Germinal center (tissue), 1 donor: ENCODE results near the gene IRF6.

Experiments used
- DNase-seq: peaks from one replicate; pipeline ENCODE4 v3.0.0; 2012; ENCODE audit warnings: mixed read lengths, low spot score

IRF6 gene

DNA sequence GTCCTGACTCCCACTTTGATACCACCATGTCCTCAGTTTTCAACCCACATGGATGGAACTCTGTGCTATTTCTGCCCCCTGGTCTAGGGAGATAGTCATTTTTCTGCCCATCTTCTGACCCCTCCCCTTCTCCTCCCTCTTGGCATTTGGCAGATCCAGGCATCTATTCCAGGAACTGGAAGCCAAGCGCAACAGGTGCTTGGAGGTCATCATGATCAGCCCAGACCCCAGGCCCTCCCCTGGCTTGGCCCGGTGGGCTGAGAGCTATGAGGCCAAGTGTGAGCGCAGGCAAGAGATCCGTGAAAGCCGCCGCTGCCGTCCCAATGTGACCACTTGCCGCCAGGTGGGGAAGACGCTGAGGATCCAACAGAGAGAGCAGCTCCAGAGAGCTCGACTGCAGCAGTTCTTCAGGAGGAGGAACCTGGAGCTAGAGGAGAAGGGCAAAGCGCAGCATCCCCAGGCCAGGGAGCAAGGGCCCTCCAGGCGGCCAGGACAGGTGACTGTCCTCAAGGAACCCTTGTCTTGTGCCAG is 46.0 kb downstream of the IRF6 start:
- no peak for DNase-seq

DNA sequence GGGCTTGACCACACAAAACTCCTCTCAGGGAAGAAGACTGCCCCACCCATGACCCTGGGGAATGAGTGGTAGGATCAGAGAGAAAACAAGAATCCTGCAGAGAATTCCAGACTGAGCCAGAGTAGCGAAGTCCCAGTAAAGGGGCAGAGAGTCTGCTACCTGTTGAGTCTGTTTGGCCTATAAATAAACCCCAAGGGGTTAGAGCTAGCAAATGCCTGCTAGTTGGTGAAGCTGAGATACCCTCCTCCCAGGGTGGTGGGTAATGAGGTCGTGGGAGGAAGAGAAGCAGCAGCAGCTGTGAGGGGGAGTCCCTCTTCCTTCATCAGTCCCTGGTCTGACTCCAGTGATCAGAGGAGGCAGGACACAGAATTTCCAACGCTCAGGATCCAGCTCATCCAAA is 47.5 kb downstream of the IRF6 start:
- DNase-seq, result no peak

DNA sequence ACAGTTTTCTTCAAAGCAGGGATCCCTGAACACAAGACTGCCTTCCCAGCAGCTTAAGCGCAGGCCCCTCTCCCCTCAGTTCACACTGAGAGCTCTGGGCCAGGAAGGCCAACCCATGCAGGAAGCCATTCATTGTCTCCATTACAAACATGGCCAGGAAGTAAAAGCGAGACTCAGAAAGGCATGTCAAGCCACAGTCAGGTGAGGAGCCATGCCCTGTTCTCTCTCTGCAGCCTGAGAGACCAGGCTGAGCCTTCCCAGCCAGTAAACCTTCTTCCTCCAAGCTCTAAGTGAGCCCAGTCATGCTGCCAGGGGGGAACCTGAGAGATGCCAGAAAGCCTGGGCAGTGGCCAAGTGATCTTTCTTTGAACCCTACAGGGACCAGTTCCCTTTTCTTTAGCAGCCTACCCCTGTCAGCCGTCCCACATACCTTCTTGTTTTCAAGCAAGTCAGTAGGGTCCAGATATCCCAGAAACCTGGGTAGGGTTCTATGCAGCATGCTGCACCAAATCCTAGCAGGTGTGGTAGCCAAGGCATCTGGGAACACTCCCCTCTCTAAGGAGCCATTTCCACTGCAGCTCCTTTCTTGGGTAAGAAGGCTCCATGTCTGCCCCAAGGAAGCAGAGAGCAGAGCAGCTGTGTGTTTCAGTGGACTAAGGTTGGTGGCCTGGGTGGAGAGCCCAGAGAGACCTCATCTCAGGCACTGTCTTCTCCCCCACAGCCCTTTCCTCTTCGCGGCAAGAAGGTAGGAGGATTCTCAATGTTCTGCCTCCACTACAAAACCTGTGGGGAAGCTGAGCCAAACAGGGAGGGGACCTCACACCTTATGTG is 49.1 kb downstream of the IRF6 start:
- peak; percentile 42 for DNase-seq

DNA sequence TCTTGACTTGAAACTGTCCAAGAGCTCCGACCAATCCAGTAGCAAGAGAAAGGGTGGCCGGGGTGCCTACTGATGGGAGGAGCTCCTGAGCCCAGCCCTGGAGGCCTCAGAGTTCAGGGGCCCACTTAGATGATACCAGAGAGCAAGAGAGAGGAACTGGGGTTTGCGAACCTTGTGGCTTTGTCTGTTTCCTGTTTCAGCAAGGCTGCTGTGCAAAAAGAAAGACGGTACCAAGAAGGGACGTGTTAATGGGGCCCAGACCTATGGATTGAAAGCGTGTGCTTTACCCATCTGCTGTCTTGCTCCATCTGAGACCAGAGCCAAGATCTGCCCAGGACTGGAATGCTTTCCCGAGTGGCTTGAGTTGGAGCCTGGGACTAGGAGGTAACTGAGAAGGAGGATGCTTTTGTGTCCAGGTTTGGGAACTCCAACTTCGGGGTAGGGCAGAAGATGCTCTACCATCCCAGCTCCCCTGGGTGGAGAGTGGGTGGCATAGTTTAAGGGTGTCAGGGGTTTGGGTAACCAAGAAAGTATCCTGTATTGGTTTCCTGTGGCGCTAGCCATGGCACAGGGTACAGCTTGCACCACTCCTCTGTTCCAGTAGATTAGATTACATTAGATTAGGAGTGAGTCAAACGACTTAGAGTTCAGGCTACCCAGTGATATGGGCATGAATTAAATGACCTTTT is 49.9 kb downstream of the IRF6 start, which contains the start of gene TRAF3IP3:
Gene TRAF3IP3, plus strand, starts transcription at position 128 of the 689 bp plus-strand sequence. CDS start 3,987 bp downstream, outside the sequence.
- peak; percentile 78 for DNase-seq

DNA sequence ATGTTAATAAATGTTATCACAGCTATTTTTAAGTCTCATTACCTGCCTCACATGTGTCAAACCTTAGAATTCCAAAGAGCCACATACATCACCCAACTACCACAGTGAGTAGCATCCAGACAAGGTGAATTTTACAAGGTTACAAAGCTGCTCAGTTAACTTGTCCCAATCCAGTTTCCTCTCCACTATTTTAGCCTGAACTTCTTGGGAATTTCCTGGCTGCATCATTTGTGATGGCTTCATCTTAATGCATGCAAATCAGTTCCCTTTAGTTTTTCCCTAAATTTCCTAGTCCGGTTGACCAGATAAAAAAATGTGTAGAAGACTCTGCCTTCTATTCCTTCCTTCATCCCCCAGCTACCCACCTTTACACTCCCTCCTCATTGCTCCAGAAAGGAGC is 50.7 kb downstream of the IRF6 start:
- DNase-seq, result no peak

DNA sequence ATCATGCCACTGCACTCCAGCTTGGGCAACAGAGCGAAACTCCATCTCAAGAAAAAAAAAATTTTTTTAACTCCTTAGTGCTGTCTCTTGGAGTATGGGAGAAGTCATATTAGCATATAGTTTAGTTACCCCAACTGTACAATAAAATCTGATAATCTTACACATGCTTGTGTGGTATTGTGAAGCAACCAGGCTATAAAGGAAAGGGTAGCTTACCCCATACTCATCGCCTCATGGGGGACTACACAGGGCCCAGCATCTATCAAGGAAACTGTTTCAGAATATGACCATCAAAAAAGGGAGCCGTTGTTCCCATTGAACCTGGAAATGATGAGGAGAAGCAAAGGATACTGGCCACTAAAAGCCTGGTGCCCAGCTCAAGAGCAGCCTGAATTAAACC is 53.1 kb downstream of the IRF6 start:
- no peak for DNase-seq

DNA sequence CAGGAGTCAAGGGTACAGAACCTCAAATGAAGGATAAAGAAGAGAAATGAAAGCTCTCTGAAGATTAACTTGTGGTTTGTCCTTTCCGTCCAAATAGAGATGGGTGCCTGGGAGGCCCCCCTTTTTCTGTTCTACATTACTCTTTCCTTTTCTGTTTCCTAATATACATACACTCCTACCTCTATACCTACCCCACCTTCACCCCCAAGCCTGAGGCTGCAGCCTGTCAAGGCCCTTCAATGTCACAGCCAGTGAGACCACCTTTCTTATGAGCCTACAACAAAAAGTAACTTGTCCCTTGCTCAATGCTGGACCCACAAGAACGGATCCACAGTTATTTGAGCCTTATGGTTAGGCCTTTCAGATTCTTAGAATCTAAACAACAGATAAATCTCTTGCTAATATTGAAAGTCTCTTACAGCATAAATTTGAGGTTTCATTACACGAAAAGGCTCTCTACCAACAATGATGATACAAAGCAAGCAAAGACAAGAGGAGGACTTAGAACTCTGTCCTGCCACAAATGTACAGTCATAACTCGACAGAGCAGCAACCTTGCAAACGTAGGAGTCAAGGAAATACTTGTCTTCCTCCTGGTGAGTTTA is 54.2 kb downstream of the IRF6 start:
- no peak for DNase-seq

DNA sequence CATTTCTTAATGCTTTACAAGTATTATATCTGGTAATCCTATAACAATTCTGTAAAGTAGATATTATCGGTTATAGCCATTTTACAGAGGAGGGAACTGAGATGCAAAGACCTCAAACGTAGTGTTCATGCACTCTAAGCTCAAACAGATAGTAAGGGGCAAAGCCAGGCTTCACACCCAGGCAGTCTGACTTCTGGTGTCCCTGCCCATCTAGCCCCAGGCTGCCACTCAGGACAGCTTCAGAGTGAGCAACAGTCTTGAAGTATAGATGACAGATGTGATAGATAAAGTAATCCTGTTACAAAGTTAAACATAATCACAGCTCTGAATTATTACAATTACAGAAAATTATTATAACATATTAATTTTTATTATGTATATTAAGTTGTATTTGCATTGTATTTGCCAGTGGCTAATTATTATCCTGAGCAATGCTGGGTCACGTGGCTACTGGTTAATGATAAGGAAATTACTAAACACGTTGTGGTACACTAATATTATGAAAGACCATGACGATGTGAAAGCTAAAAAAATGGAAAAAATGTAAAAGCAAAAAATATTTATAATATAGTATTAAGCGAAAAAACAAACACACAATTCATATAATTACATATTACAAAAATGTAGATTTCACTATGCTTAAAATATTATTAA is 56.1 kb downstream of the IRF6 start:
- DNase-seq, result no peak

DNA sequence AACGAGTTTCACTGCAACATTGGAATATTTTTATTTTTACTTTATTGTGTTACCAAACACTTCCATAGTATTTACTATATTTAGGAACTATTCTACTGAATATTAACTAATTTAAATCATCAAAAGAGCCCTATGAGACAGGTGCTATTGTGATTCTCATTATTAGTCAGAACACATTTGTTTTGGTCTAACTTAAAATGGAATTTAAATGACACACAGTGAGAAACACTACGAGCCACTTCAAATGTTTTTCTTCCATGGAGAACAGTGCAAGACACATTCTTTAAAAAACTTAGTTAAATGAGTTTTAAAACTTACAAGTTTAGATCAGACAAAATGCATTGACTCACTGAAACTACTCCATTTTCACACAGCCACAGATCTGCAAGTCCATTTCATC is 56.7 kb downstream of the IRF6 start:
- DNase-seq, result no peak

DNA sequence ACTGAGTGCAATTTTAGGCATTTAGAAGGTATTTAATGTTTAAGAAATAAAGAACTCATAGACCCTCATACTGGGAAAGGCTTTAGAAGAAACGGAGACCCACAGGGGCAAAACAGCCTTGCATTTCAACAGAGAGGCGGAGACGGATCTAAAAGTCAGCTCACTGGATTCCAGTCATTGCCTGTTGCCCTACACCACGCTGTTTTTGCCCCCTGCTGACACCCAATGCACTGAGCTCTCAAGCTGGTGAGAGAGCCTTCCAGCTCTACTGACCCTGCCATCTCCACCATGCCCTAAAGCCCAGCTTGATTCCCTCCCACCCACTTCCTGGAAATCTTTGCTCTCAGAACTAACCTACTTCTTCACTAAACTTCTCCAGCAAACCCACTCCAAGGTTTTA is 57.3 kb downstream of the IRF6 start:
- no peak for DNase-seq

DNA sequence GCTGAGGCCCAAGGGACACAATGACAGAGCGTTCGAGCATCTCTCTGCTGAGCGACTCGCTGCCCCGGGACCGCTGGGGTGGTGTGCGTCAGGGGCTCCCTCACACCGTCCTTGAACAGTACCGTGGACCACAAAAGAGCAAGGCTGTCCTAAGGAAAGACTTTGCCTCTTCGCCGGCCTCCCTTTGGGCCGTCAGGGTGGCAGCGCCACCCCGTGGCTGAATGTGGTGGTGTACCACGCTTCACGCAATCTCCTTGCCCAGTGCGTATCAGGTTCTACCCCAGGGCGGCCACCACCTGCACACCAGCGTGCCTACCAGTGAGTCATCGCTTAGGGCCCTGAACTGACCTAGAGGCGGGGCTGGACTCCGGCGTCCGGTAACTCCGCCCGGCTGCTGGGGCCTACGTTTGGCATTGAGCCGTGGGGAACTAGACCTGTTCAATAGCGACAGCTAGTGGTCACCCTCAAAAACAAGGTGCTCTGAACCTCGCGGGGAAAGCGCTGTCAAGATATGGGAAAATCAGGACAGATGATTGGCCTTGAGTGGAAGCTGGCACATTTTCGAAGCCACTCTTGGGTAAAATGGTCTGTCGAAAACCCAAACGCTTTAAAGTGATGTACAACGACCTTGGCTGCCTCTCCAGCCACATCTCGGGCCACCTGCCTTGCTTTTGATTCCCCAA is 58.2 kb downstream of the IRF6 start:
- DNase-seq, result peak; percentile 82

DNA sequence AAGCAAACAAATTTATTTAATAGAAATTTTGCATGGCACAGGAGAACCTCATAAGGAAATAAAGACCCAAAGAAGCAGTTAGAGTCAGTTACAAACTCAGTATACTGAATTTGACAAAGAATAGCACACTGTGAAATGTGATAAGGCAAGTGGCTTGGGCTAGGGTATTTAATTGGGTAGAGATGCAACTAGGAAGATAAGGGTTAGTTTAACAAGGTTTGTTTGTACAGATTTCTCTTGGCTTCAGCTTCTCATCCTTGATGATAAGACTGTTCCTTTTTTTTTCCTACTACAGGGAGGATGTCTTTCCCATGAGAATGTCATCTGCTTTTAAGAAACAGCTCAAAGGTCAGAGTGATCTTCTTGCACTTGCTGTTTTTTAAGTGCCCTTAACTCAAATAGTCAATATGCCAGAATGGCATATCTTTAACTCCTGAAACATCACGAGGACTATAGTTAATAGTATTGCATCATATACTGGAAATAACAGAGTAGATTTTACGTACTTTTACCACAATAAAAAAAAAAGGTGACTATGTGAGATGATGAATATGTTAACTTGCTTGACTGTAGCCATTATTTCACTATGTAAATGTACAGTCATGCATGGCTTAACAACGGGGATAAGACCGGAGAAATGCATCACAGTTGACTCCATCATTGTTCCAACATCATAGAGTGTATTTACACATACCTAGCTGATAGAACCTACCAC is 59.3 kb downstream of the IRF6 start:
- no peak for DNase-seq

DNA sequence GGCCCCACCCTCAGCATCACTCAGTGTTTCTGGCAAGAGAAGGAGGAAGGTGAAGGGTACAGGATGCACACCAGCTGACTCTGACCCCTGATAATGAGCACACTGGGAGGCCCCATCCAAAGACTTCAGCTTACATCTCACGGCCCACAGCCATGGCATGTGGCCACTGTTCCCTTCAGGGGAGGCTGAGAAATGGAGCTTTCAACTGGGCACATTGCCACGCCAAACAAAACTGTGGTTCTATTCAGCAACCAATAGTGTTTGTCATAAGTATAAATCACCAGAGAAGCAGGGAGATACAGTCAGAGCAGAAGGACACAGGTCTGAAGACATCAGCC is 62.8 kb downstream of the IRF6 start:
- no peak for DNase-seq

DNA sequence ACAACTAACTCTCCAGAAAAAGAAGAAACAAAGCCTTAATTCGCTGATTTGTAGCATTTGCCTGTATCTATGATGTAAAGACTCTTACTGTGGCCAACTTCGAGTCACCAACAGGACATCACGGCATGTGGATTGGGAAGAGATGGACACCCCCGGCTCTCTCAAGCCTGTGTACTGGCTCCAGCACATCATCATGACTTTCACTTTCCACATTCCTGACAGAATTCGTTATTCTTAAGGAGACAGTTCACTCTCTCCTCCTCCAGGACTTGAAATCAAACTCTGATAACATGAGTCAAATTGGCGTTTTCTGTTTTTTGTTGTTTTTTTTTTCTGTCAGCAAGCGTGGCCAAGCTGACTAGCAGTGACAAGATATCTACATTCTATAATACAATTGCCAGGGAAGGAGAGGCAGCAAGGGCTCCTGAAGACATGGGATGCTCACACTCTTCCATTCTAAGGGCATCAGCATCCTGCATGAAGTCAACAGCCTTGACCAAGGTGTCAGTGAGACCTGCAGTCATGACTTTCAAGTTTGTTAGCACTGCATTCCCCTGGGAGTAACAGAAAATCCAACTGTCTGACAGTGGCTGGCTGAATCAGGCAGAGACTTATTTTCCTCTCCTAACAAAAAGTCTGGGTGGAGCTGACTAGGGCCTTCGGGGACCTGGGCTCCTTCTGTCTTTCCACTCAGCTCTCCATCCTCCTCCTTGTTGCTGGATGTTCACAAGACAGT is 63.4 kb downstream of the IRF6 start:
- no peak for DNase-seq

DNA sequence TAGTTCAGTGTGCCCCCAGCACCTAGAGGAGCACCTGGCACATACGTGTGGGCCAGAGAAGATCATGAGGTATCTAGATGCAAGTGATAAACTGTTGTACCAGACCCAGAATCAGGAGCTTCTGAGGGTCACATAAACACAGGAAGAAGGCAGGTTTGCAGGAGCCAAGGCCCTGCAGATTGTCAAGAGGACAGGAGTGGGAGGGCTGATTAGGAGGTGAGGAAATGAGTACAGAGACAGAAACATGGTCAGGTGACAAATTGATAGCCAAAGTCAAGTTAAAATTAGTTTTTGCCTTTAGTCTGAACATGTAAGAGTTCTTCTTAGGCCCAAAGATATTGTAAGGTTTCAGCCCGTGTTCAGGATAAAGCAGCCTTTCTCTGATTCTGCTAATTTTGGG is 64.1 kb downstream of the IRF6 start:
- DNase-seq, result no peak

DNA sequence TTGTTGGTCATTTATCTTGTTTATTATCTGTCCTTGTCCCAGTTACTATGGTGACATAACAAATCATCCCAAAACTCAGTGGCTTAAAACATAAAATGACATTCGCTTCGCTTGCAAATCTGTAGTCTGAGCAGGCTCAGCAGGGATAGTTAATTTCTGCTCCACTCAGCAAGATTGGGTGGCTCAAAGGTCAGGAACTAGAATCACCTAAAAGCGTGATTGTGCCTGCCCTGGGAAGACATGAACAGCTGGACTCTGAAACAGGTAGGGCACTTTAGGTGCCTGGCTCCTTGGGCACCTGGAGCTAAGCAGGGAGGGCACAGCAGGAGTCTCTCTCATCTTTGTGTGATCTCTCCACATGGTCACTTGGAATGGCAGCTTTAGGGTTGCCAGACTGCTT is 64.7 kb downstream of the IRF6 start:
- DNase-seq, result no peak

DNA sequence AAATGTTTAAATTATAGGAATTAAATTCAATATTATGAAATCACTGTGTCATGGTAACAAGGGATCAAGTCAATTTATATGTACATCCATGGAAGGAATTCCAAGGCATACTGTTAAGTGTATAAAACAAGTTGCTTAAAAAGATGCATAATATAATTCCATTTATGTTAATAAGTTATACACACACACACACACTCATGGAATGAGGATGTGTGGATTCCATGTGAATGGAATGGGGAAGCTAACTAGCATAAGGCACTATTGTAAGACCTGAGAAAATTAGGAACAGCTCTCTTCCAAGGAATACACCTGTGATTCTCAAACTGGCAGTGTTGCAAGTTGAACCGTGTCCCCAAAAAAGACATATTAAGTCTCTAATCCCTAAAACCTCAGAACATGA is 67.7 kb downstream of the IRF6 start:
- DNase-seq, result no peak

DNA sequence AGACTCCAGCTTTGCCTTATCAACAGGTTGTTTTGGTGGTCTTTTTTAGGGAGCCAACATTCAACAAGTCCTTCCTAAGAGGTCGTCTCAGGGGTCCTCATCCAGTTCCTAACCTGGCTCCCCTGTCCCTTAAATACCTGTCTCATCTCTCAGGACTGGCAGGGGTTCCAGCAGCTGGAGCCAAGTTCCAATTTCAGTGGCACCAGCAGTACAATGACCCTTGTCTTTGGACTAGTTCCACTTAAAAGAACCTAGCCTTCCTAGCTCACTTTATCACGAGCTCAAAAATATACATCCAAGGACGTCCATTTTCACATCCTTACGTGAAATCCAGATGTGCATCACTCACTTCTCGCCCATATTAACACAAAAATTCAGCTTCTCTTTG is 68.8 kb downstream of the IRF6 start:
- DNase-seq, result no peak

DNA sequence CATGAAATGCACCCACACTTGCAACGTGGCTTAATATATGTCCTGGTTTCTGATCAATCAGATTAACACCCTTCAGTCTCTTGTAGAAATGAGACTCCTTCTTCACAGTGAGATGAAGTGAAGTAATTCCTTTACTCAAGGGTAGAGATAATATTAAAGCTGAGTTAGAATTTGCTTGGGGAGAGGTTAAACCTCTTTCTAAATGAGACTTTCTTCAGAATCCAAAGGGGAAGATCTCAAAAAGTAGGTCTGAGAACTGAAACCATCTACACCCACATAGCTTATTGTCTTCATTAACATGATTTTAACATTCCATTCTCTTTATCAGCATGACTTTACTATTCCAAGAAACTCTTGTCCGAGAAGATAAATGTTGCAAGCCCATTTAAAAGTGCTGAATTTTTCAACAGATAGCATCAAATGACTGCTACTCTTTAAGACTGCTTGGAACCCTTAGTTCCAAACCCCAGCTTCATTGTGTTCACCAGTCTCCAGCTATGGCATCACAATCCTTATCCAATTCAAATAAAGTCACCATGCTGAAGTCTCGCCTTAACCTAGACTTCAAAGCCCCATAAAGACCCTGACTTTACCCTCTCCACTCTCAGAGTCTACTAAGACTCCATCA is 69.3 kb downstream of the IRF6 start:
- no peak for DNase-seq
